Gastroesophageal sphincter (tissue), 3 donors: ENCODE results near the gene LRRN4CL.

Experiments
- CTCF ChIP-seq, 4 experiments: fragments of 200-600 bp in 2 of 4; fragments of 450-650 bp in 2 of 4; sonication (generic) in 1 of 4; IDR thresholded peaks; one replicate each; pipeline ENCODE4 v1.5.1; 2017 to 2019; ENCODE audit warnings: antibody characterized with exemption in 4 of 4, mild to moderate bottlenecking in 2 of 4, moderate library complexity in 2 of 4
- EP300 ChIP-seq: sonication (generic); formaldehyde crosslinking; IDR thresholded peaks from one replicate; pipeline ENCODE4 v1.6.1; 2017; ENCODE audit warnings: antibody characterized with exemption, mild to moderate bottlenecking
- POLR2A ChIP-seq, 2 donors: fragments of 450-650 bp; IDR thresholded peaks; one replicate each; pipeline ENCODE4 v1.6.1; 2017; ENCODE audit warnings: antibody characterized with exemption in 2 of 2, mild to moderate bottlenecking in 2 of 2, moderate library complexity in 1 of 2

- TF ChIP-seq CTCF (IDR thresholded peaks at IDR 0.05) (no peak), POLR2A (IDR thresholded peaks at IDR 0.05) (no peak), EP300 (no peak)
Observed at GRCh38 chr11:62677156-62677555, 12.2 kb downstream of the LRRN4CL start.
